HG02623 (cell line): ENCODE measurements around the gene ATAD1.
"Not testable (repeated sequence)": the region's sequence is repeated elsewhere in the genome, so short reads cannot be mapped to it uniquely, and the experiment has no call there.

Source experiments
- ATAC-seq: cut with Tn5 transposase; IDR thresholded peaks from one replicate; pipeline ENCODE4 v1.9.1; 2021; ENCODE audit warnings: moderate library complexity; ENCODE audit not compliant: unreplicated experiment

Gene ATAD1

DNA sequence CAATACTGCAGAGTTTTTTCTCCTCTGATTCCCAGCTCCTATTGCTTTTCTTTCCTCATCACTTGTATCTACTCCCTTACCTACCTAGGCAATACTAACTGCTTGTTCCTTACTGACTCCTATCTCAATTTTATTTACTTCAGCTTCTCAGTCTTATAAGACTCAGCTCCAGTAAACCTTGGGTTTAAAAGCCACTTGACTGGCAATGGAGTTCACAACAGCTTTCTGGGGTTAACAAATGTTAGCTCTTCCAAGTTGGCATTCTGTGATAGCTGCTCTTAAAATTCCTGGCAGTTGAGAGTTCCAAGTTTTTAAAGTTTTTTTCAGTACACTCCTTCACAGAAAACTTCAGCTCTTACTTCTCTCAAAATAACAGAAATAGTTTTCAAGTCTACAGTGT lies 14.2 kb downstream of the ATAD1 start:
- no peak for ATAC-seq

GRCh38 chr10:87803328-87803727 lies 14.7 kb downstream of the ATAD1 start:
- no peak for ATAC-seq

GRCh38 chr10:87801813-87802435 lies 16.1 kb downstream of the ATAD1 start:
- not testable (repeated sequence) for ATAC-seq

GRCh38 chr10:87799860-87800259 lies 18.2 kb downstream of the ATAD1 start:
- ATAC-seq = no peak

DNA sequence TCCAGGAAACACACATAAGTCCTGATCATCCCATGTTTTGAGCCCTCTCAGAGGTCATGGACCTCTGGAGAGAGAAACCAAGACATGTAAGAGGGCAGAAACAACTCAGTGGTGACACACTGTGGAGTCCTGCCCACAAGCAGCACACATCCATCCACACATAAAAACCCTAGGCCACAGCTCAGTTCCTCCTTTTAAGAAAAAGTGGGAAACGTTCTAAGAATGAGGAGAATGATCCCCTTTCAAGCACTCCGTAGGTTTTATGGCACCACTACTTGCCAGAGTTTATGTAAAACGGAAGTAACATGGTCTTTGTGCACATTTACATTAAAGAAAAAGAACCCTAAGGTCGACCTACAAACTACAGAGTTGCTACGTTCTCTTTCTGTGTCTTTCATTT lies 19.9 kb downstream of the ATAD1 start:
- ATAC-seq = no peak

GRCh38 chr10:87794285-87794684 lies 23.7 kb downstream of the ATAD1 start:
- no peak for ATAC-seq

DNA sequence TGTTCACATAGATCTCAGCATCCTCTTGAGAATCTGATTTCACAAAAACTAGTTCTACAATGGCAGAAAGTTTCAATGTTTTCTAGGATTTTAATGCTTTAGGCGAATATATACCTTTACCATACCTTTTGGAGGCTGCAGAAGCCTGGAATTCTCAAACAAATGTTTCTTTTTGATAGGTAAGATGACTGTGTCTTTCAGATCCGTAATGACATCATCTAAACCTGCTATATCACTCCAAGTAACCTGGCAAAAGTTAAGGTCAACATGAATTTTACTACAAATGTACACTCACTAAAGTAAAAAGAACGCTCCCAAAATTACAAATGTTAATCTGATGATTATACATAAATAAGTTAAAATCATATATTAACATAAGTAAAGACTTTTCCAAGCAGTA lies 27.8 kb downstream of the ATAD1 start:
- ATAC-seq = no peak

- ATAC-seq = no peak
These were observed 31.6 kb downstream of the ATAD1 start for GRCh38 chr10:87786421-87786820.

DNA sequence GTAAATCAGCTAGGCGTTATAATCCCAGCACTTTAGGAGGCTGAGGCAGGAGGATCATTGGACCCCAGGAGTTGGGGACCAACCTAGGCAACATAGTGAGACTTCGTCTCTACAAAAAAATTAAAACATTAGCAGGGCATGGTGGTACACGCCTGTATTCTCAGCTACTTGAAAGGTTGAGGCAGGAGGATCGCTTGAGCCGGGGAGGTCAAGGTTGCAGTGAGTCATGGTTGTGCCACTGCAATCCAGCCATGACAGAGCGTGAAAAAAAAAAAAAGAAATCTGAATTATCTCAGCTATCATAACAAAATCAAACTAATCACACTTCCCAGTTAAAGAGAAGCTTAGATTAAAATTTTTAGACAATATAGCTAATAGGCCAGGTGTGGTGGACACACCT lies 35.3 kb downstream of the ATAD1 start:
- ATAC-seq = no peak

DNA sequence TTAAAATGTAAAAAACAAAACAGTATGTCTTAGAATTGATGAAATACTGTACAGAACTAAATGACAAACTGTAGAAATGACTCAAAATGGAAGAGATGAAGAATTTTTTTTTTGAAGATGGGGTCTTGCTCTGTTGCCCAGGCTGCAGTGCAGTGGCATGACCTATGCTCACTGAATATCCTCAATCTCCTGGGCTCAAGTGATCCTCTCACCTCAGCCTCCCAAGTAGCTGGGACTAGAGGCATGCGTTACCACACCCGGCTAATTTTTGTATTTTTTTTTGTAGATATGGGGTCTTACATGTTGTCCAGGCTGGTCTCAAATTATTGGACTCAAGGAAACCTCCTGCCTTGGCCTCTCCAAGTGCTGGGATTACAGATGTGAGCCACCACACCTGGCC lies 36.5 kb downstream of the ATAD1 start:
- ATAC-seq = no peak

DNA sequence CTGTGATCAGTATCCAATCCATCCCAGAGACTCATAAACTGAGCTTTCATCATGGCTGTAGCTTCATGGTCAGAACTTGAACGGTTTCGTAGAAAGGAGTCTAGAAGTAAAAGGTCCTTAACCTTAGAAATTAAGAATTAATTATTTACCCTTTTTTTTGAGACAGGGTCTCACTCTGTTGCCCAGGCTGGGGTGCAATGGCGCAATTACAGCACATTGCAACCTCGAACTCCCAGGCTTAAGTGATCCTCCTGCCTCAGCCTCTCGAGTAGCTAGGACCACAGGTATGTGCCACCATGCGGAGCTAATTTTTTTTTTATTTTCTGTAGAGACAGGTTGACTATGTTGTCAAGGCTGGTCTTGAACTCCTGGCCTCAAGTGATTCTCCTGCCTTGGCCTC lies 41.7 kb downstream of the ATAD1 start:
- no peak for ATAC-seq

DNA sequence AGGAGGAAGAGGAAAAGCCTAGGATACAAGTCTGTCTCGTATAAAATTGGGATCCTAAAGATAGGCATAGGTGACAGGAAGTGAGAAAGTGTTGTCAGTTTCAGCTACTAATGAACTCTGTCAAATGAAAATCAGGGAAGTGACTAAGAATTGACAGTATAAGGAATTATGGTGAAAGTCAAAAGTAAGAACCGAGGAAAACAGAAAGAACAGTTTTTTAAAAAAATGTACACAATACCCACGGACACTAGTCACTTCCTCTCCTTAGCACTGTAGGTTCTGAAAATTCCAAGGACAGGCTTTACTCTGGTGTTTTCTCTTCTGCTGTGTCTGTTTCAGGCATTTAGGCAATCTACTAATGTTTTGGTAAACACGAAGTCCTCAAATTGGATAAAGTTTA lies 42.3 kb downstream of the ATAD1 start:
- no peak for ATAC-seq

DNA sequence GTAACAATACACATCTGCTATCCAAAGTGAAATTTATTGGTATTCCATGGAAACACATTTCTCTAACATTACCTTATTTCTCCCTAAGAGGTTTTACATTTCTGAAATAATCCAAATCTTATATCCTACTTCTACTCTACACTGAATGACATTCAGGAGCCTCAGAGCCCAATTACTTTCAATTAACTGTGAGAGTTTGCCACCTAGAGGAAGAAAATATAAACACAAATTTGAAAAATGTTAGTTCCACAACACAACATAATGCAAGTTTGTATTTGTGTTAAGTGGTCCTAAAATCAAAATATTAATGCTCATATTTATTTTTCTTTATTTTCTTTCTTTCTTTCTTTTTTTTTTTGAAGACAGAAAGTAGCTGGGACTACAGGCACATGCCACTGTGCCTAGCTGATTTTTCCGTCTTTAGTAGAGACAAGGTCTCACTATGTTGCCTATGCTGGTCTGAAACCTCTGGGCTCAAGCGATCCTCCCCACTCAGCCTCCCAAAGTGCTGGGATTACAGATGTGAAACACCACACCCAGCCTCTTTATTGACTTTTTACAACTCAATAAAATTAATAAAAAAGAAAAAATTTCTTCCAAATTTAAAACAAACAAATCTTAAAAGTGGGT lies 46.0 kb downstream of the ATAD1 start:
- no peak for ATAC-seq

DNA sequence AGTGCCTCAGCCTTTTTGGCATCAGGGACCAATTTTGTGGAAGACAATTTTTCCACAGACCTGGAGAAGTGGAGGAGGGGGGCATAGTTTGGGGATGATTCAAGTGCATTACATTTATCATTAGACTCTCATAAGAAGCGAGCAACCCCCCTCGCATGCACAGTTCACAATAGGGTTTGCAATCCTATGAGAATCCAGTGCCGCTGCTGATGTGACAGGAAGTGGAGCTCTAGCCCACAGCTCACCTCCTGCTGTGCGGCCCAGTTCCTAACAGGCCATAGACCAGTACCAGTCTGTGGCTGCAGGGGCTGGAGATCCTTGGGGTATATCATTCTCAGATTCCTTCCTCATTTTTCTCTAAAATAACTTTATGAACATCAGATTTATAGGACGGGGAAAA lies 50.8 kb downstream of the ATAD1 start:
- no peak for ATAC-seq

GRCh38 chr10:87765666-87766376 lies 52.2 kb downstream of the ATAD1 start:
- no peak for ATAC-seq

DNA sequence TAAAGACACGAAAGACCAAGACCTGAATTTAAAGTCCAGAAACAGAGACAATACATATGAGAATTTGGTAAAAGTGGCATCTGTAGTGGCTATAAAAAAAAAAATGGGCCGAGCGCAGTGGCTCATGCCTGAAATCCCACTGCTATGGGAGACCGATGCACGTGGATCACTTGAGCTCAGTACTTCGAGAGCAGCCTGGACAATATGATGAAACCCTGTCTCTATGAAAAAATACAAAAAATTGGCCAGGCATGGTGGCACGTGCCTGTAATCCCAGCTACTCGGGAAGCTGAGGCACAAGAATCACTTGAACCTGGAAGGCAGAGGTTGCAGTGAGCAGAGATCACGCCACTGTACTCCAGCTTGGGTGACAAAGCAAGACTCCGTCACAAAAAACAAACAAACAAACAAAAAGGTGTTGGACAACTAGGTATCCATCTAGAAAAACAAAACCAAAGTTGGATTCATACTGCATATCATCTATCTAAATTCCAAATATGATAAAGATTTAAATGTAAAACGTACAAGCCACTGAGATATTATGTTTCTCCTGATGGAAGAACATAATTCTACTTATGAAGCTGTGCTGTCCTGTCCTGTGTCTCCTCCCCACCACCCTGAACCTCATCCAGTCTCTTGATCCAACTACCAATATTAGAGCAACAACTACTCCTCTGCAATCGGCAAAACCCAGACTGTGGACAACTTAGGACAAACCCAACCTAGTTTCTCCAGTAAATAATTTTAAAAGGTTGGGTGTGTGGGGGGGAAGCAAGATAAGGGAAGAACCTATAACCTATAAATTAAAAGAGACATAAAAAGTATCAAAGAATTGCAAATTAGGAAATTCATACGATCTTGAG lies 53.7 kb downstream of the ATAD1 start:
- ATAC-seq = no peak

DNA sequence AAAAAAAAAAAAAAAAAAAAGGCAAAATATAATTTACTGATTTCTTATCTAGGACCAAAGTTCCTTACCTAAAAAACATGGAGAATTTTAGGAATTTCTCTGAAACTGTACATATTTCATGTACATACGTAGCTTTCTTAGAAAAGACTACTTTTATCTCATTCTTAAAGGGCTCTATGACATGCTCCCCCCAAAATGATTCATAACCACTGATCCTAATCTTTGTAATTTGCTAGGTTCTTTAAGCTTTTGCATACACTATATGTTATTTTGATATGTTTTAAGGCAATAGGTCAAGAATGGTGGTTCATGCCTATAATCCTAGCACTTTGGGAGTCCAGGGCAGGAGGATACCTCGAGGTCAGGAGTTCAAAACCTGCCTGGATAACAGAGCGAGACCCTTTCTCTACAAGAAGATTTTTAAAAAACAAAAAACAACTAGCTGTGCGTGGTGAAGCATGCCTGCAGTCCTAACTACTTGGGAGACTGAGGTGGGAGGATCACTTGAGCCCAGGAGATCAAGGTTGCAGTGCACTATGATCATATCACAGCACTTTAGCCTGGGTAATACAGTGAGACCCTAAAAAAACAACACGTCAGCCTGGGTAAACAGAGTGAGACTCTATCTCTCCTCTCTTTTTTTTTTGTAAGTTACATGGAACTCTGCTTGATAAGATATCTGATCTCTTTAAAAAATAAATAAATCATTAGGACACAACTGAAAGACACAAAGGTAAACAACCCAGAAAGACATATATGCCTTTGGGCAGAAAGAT lies 54.8 kb downstream of the ATAD1 start:
- ATAC-seq = no peak

GRCh38 chr10:87761892-87762291 lies 56.1 kb downstream of the ATAD1 start:
- ATAC-seq = peak; percentile 58

DNA sequence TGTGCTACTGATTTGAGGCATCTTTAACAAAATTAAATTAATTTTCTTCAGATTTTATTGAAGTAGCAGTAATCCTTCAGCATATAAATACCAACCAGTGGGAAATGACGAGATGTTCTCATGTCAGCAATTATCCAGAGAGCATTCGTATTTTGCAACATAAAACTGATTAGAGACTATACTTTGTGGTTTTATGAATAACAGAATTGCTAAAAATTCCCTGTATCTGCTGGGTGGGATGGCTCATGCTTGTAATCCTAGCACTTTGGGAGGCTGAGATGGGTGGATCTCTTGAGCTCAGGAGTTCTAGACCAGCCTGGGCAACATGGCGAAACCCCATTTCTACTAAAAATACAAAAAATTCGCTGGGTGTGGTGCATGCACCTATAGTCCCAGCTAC lies 56.9 kb downstream of the ATAD1 start:
- no peak for ATAC-seq

DNA sequence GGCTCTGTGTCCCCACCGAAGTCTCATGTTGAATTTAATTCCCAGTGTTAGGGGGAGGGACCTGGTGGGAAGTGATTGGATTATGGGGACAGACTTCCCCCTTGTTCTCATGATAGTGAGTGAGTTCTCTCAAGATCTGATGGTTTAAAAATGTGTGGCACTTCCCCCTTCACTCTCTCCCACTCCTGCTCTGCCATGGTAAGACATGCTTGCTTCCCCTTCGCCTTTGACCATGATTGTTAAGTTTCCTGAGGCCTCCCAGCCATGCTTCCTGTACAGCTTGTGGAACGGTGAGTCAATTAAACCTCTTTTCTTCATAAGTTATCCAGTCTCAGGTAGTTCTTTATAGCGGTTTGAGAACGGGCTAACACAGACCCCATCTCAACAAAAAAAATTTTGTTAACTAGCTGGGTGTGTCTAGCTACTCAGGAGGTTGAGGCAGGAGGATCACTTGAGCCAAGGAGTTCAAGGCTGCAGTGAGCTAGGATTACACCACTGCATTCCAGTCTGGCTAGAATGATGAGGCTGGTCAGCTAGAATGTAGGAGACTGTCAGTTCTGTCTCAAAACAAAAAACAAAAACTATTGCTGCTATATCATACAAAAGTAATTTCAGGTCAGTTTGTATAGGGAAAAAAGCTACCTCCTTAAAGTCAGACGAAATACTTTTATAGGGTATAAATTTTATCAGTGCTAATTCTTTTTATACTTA lies 57.7 kb downstream of the ATAD1 start:
- ATAC-seq = no peak
